Measurements from ENCODE around the gene DNM1L.

DNA sequence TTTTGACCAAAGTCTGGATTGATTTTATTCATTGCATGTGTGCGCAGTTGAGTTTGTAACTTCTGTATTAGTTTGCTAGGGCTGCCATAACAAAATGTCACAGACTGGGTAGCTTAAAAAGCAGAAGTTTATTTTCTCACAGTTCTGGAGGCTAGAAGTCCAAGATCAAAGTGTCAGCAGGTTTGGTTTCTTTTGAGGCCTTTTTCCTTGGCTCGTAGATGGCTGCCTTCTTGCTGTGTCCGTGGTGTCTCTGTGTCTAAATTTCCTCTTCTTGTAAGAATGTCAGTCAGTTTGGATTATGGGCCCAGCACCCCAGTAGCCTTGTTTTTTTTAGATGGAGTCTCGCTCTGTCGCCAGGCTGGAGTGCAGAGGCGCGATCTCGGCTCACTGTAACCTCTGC, 11.8 kb downstream of the DNM1L start:
- TF ChIP-seq, protein P1, sequence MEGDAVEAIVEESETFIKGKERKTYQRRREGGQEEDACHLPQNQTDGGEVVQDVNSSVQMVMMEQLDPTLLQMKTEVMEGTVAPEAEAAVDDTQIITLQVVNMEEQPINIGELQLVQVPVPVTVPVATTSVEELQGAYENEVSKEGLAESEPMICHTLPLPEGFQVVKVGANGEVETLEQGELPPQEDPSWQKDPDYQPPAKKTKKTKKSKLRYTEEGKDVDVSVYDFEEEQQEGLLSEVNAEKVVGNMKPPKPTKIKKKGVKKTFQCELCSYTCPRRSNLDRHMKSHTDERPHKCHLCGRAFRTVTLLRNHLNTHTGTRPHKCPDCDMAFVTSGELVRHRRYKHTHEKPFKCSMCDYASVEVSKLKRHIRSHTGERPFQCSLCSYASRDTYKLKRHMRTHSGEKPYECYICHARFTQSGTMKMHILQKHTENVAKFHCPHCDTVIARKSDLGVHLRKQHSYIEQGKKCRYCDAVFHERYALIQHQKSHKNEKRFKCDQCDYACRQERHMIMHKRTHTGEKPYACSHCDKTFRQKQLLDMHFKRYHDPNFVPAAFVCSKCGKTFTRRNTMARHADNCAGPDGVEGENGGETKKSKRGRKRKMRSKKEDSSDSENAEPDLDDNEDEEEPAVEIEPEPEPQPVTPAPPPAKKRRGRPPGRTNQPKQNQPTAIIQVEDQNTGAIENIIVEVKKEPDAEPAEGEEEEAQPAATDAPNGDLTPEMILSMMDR (conservative IDR thresholded peaks at IDR 0.05; ENCODE audit: low read length): no peak
- no peak for TF ChIP-seq EZH2phosphoT487 (IDR thresholded peaks at IDR 0.05; ENCODE audit: borderline replicate concordance, low read depth, low read length)

Data from OCI-LY7 (cell line).